IMR-90 (cell line): ENCODE results near the gene SH3TC1.

Experiments
- POLR2A ChIP-seq: IDR thresholded peaks from 2 replicates; pipeline ENCODE4 v1.6.1; 2012; ENCODE audit warnings: mild to moderate bottlenecking, low read depth, low read length
- TF ChIP-seq, protein P1 (sequence below): conservative IDR thresholded peaks from 2 replicates; pipeline ENCODE4 v1.5.1; 2012; ENCODE audit warnings: mild to moderate bottlenecking, low read depth, low read length, improper control_type of control experiment

DNA sequence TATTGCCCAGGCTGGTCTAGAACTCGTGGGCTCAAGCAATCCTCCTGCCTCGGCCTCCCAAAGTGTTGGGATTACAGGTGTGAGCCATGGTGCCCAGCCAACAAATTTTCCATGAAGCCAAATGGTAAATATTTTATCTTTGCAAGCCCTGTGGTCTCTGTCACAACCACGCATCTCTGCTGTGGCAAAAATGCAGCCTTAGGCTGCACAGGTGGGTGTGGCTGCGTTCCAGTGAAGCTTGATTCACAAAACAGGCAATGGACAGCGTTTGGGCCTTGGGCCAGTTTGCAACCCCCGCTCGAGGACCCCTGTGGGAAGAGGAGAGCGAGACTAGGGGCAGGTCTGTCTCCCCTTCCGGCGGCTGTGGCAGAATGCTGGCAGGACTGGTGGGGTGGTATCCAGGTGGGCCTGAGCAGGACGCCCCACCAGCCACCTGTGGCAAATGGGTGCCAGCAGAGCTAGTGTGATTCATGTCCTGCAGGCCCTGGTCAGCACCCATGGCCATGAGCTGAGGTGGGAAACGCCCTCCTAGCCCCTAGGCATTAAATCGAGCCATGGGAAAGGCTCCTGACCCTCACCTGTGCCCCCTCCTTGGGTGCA is 90.2 kb downstream of the SH3TC1 start:
- TF ChIP-seq POLR2A = no peak
- TF ChIP-seq, protein P1, sequence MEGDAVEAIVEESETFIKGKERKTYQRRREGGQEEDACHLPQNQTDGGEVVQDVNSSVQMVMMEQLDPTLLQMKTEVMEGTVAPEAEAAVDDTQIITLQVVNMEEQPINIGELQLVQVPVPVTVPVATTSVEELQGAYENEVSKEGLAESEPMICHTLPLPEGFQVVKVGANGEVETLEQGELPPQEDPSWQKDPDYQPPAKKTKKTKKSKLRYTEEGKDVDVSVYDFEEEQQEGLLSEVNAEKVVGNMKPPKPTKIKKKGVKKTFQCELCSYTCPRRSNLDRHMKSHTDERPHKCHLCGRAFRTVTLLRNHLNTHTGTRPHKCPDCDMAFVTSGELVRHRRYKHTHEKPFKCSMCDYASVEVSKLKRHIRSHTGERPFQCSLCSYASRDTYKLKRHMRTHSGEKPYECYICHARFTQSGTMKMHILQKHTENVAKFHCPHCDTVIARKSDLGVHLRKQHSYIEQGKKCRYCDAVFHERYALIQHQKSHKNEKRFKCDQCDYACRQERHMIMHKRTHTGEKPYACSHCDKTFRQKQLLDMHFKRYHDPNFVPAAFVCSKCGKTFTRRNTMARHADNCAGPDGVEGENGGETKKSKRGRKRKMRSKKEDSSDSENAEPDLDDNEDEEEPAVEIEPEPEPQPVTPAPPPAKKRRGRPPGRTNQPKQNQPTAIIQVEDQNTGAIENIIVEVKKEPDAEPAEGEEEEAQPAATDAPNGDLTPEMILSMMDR = no peak
